Brain microvascular endothelial cell (primary cell): ENCODE data around the gene TELO2.
A peak's percentile ranks its signal among the peaks of the same experiment; 100 is the strongest.

Source experiments
- DNase-seq: peaks from one replicate; pipeline ENCODE4 v3.0.0-alpha.2; 2020
- H3K27ac ChIP-seq: fragments of 250-450 bp; sonication (Bioruptor Pico); 2 replicates; pipeline ENCODE4 v1.5.1; 2020; ENCODE audit warnings: mild to moderate bottlenecking, moderate library complexity
- H3K27me3 ChIP-seq: fragments of 250-450 bp; sonication (Bioruptor Pico); replicated peaks from 2 replicates; pipeline ENCODE4 v1.5.1; 2020; ENCODE audit warnings: mild to moderate bottlenecking
- H3K36me3 ChIP-seq: fragments of 250-450 bp; sonication (Bioruptor Pico); replicated peaks from 2 replicates; pipeline ENCODE4 v1.5.1; 2020; ENCODE audit warnings: mild to moderate bottlenecking
- H3K4me3 ChIP-seq: 2 replicates; pipeline ENCODE4 v1.5.1; 2011; ENCODE audit warnings: low read depth, mild to moderate bottlenecking, control low read depth, low read length, moderate library complexity
- in situ Hi-C: cut with HindIII; loops from 2 replicates; pipeline ENCODE4 v1.10.0; 2017; ENCODE audit warnings: low sequenced_read_pairs, low pct_ligation_motif_present
- TF ChIP-seq, protein P1 (sequence below): IDR thresholded peaks from 2 replicates; pipeline ENCODE4 v1.5.1; 2011; ENCODE audit warnings: low read depth, mild to moderate bottlenecking, moderate library complexity, low read length, control low read depth, inconsistent platforms; ENCODE audit errors: missing control alignments

Gene TELO2

DNA sequence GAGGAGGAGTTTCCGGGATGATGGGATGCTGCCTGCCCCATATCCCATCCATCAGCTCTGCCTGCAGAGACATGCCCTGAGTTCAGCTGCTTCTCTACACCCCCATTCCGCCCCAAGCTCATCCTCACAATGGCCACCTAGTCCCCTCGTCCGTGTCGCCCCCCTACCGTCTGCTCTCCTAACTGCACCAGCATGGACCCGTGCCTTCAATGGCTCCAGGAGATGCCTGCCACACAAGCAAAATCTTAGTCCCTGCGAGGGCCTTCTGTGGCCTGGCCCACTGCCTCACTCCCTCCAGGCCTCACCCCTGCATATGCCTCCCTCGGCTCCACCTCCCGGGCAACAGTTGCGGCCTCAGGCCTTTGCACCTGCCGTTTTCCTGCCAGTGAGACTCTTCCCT, 1.8 kb upstream of the TELO2 start:
- no peak for DNase-seq
- no peak overlapping the region for H3K27ac ChIP-seq
- no peaks in the 10 kb centered on the region for H3K27me3 ChIP-seq
- TF ChIP-seq, protein P1, sequence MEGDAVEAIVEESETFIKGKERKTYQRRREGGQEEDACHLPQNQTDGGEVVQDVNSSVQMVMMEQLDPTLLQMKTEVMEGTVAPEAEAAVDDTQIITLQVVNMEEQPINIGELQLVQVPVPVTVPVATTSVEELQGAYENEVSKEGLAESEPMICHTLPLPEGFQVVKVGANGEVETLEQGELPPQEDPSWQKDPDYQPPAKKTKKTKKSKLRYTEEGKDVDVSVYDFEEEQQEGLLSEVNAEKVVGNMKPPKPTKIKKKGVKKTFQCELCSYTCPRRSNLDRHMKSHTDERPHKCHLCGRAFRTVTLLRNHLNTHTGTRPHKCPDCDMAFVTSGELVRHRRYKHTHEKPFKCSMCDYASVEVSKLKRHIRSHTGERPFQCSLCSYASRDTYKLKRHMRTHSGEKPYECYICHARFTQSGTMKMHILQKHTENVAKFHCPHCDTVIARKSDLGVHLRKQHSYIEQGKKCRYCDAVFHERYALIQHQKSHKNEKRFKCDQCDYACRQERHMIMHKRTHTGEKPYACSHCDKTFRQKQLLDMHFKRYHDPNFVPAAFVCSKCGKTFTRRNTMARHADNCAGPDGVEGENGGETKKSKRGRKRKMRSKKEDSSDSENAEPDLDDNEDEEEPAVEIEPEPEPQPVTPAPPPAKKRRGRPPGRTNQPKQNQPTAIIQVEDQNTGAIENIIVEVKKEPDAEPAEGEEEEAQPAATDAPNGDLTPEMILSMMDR: no peak
- in situ Hi-C loops: no loop called here
- H3K4me3 ChIP-seq: no peak overlapping the region
- peaks cover 7% of the 10 kb centered on the region for H3K36me3 ChIP-seq

DNA sequence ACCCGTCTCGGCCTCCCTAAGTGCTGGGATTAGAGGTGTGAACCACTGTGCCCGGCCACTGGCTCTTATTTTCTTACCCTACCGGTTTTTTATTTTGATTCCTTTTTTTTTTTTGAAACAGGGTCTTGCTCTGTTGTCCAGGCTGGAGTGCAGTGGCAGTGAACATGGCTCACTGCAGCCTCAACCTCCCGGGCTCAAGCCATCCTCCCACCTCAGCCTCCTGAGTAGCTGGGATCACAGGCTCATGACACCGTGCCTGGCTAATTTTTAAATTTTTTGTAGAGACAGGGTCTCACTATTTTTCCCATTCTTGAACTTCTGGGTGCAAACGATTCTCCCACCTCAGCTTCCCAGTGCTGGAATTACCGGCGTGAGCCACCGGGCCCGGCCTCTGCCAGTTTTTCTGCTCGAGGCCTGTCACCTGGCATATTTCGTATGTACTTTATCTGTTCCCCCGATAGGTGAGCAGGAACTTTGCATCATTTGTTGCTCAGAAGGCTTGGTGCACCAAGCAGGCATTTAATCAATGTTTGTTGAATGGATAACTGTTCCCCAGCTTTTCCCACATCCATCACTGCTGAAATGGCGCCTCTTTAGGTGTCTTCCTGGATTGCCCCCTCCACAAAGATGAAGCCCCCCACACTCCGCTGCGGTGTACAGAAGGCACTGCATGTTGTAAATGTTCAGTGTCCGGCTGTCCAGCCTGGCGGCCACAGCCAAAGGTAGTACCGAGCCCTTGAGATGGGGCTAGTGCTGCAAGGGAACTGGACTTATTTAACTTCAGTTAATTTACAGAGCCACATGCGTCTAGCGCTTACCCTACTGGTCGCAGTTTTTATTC, 858 bp upstream of the TELO2 start:
- DNase-seq: no peak
- in situ Hi-C loops: no loop called here
- TF ChIP-seq, protein P1: no peak
- H3K27ac ChIP-seq: no peak overlapping the region
- H3K36me3 ChIP-seq: peaks cover 7% of the 10 kb centered on the region
- H3K4me3 ChIP-seq: peak overlapping the region; percentile 74
- no peaks in the 10 kb centered on the region for H3K27me3 ChIP-seq

DNA sequence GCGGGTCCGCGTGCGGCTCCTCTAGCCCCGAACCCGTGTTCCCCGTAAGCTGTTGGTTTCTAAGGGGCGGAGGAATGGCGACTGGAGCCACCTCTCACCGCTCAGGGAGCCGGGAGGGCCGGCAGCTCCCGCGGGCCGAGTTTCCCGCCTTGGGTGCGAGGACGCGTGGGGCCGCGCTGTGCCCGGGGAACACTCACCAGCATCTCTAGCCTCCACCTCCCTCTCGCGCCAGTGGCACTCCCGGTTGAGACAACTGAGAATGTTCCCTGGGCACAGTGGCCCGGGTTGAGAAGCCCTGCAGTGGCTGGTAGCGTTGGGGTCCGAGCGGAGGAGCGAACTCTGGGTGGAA, 560 bp downstream of the TELO2 start:
- TF ChIP-seq, protein P1: no peak
- no peak for DNase-seq
- in situ Hi-C loops: no loop called here
- Histone ChIP-seq H3K27ac (peak overlapping the region; percentile 95), H3K36me3 (peaks cover 7% of the 10 kb centered on the region), H3K4me3 (peak overlapping the region; percentile 74), H3K27me3 (no peaks in the 10 kb centered on the region)

- in situ Hi-C loops: no loop called here
- TF ChIP-seq, protein P1: peak; percentile 84
- H3K4me3 ChIP-seq: peak overlapping the region; percentile 74
- no peaks in the 10 kb centered on the region for H3K27me3 ChIP-seq
- peak; percentile 66 for DNase-seq
- H3K36me3 ChIP-seq: peaks cover 7% of the 10 kb centered on the region
- no peak overlapping the region for H3K27ac ChIP-seq
Measured at GRCh38 chr16:1494129-1494640, 1.0 kb downstream of the TELO2 start.

GRCh38 chr16:1494711-1495110, 1.6 kb downstream of the TELO2 start:
- TF ChIP-seq, protein P1: no peak
- peaks cover 7% of the 10 kb centered on the region for H3K36me3 ChIP-seq
- H3K27me3 ChIP-seq: no peaks in the 10 kb centered on the region
- no peak overlapping the region for H3K4me3 ChIP-seq
- in situ Hi-C loops: no loop called here
- no peak overlapping the region for H3K27ac ChIP-seq
- no peak for DNase-seq
